NCI-H2107 treated with DMSO at 0.1 percent for 48 hours (cell line): ENCODE data around the gene NKX1-1.
"Not testable (repeated sequence)": the region's sequence is repeated elsewhere in the genome, so short reads cannot be mapped to it uniquely, and the experiment has no call there.

Experiments used
- DNase-seq: peaks from one replicate; lab custom pipeline; 2025; ENCODE audit not compliant: unreplicated experiment; lab: John Stamatoyannopoulos, UW

NKX1-1 gene

DNA sequence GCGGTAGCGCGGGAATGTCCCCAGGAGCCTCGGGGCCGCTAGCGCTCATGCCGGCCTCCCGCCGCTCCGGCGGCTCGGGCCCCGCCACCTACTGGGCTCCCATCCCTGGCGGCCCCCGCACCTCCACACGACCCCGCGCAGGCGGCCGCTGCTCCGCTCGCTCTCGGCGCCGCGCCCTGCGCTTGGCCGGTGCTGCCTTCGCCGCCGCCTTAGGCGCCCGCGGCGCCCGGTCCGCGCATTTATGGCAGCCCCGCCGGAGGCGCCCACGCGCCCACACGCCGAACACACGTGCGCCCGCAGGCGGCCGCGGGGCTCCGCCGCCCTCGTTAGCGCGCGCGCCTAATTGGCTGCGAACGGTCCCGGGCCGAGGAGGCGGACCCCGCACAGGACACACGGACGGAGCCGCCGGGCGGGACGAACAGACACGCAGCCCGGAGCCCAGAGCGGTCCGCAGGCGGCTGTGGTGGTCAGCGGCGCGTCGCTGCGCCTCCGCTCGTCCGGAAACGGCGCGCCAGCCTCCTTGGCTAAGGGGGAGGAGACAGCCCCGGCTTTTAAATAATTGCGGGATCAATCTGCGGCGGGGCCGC, at the start of gene NKX1-1:
Gene NKX1-1, minus strand, starts transcription at position 49 of the 587 bp plus-strand sequence. Its CDS starts 0 bp downstream, at position 49.
- DNase-seq = no peak

- no peak for DNase-seq
Measured at GRCh38 chr4:1453731-1454130, 47.5 kb upstream of the NKX1-1 start.

GRCh38 chr4:1452431-1453051, 46.3 kb upstream of the NKX1-1 start:
- no peak for DNase-seq

DNA sequence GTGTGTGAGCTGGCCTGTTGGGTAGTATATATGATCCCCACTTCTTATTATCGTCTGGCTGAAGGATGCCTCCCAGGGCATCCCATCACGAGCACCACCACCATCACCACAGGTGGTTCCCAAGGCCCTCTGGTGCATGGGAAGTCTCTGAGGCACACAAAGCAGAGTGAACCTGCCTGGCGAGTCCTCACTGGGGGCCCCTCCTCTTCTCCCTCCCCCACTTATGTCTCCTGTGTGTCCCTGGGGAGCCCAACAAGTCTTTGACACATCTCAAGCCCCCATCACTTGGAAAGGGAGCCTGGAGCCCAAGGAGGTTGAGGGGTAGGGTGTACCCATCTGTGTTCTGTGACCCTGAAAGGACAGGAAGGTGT, 45.5 kb upstream of the NKX1-1 start:
- no peak for DNase-seq

DNA sequence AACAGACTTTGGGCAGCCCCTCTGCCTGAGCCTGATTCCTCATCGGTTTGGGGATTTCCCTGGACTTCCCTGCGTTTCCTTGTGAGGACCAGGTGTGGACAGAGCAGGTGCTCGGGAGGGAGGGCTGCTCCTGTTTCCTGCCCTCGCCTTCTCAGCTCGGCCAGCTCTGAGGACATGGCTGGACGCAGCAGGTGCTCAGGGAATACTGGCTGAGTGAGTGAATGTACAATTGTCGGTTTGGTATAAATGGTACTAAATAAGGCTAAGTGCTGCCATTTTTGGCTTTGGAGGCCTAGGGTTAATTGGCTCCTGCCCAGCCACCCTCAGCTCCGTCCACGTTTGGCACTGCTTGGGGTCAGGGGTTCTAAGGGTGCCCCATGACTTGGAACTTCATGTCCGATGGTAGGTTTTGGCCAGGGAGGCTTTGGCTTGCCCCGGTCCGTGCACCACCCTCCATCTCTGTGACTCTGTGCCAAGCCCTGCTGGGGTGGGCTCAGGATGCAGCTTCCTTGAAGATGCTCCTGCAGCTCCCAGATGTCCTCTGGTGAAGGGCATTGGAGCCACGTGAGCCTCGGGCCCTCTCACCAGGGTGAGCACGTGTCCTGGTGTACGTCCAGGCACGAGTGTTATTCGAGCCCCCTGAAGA, 45.0 kb upstream of the NKX1-1 start:
- DNase-seq = no peak

GRCh38 chr4:1449833-1450741, 43.8 kb upstream of the NKX1-1 start:
- no peak for DNase-seq

- no peak for DNase-seq
Measured at GRCh38 chr4:1449475-1449832, 43.2 kb upstream of the NKX1-1 start.

DNA sequence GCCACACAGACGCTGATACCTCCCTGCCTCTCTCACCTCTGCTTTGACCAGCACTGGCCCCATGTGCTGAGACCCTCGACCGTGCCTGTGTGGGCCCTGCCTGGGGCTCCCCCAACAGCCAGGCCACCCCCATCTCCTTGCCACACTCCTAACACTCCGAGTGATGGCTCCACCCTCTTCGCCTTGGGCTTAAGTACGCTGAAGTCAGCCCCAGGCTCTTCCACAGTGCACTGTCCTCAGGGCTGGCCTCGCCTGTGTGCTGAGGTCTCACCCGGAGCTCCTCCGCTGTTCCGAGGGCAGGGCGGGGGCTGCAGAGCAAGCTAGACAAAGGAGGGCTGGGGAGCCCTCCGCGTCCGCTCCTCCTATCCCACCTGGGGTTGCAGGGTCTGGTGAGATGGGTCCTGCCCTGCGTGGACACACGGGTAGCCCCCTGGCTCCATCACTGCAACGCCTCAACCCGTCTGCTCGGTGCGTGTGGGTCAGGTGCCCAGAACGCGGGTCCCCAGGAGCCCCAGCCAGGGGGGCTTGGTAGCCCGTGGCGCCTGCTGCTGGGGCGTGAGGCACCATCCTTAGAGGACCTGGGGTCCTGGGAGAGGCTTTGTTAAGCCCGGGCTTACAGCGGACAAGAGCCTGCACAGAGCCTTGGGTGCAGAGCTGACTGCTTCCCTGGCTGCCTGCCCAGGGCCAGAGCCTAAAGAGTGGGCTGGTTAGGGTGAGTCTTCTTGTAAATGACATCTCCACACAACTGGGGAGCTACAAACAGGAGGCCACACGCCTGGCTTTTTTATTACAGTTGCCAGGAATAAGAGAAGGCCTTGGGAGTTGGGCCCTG, 42.6 kb upstream of the NKX1-1 start:
- no peak for DNase-seq

DNA sequence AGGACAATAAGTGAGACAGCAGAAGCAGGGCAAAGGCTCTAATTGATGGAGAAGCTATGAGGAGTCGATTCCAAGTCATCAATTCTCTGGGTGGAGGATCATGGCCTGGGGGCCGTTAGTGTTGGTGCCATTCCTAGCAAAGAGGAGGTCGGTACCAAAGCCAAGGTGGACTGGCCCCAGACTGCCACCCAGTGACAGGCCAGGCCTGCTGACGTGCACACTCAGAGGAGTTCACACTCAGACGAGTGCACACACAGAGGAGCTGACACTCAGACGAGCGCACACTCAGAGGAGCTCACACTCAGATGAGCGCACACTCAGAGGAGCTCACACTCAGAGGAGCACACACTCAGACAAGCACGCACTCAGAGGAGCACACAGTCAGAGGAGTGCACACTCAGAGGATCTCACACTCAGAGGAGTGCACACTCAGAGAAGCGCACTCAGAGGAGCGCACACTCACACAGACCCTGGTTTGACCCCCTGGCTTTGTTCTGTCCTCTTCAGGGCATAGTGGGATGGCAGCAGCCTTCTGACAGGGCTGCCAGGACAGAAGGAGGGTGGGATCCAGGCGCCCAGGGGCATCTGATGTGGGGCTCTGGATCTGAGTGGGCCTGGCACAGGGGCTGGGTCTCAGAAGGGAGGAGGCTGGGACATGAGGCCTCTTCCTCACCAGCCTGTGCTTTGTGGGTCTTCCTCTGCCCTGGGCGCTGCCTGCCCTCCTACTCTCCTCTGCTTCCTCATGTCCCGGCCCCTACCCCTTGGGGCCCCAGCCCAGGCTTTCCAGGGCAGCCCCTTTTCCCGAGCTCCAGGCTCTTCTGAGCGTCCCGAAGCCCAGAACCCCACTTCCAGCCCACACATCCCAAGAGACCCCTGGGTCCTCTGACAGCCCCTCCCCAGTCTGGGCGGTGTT, 41.7 kb upstream of the NKX1-1 start:
- DNase-seq = no peak

GRCh38 chr4:1446502-1447386, 40.5 kb upstream of the NKX1-1 start:
- DNase-seq = no peak

- no peak for DNase-seq
Measured at GRCh38 chr4:1445716-1446445, 39.6 kb upstream of the NKX1-1 start.

DNA sequence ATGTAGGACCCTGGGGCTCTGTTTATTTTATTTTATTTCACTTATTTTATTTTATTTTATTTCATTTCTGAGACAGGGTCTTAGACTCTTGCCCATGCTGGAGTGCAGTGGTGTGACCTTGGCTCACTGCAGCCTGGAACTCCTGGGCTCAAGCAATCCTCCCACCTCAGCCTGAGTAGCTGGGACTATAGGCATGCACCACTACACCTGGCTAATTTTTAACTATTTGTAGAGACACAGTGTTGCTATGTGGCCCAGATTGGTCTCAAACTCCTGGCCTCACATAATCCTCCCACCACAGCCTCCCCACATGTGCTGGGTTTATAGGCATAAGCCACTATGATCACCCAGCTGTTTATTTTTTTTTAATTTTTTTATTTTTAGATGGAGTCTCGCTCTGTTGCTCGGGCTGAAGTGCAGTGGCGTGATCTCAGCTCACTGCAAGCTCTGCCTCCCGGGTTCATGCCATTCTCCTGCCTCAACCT, 37.5 kb upstream of the NKX1-1 start:
- DNase-seq = not testable (repeated sequence)

DNA sequence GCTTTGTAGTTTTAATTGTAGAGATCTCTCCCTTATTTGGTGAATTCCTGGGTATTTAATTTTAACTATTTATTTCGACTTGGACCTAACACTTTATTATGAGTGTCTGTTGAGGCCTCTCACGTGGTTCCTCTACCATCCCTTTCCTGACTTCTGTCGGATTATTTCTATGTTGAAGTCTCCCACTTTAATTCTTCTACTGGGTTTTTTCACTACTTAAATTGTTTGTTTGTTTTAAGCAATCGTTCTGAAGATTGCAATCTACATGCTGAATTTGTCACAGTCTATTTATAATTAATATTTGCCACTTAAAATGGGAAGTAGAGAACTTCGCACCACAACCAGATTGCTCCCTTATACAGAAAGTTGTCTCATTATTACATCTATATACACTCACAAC, 20.8 kb upstream of the NKX1-1 start:
- DNase-seq = no peak

DNA sequence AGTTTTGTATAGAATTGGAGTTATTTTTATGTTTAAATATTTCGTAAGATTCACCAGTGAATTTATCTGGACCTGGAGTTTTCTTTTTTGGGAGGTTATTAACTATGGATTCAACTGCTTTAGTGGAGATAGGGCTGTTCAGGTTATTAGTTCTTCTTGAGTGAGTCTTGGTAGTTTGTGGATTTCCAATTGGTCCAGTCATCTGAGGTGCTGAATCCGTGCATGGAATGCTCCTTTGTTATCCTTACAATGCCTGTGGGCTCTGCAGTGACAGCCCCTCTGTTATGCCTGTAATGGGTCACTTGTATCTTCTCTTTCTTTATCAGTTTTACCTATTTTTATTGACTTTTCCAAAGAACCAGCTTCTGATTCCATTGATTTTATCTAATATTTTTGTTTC, 15.4 kb upstream of the NKX1-1 start:
- DNase-seq = no peak

DNA sequence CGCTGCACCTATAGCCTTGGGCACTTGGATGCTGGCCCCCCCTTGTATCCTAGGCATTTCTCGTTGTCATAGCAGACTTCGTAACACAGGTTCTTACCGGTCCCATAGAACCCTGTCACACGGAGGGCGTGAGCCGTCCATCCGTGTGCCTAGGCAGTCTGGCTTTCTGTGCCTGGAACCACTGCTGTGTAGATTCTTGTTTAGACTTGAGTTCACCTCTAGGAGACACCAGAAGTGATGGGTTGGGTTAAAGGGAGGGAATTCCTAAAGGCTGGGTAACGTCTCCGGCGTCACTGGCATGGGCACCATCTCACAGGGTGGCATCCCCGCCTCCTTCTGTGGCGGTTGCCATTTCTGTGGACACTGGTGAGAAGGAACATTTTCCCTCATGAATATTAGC, 13.5 kb upstream of the NKX1-1 start:
- DNase-seq = no peak

- DNase-seq = no peak
Measured at GRCh38 chr4:1418494-1419285, 12.4 kb upstream of the NKX1-1 start.
